HCT116 (cell line): ENCODE measurements around the gene R3HDML. TPM values are rescaled to one million over a fixed set of nuclear protein-coding genes. Genes with fewer than 3 reads are reported as not detected.

Experiments
- ATAC-seq: fragments of 200-7000 bp; cut with Tn5 transposase; 2 replicates; pipeline ENCODE4 v1.9.1; 2020; ENCODE audit warnings: mild to moderate bottlenecking, moderate library complexity
- BruUV-seq: library from RNA; stranded (reverse); fragments of 400-500 nt; replicated peaks from 2 replicates; lab custom pipeline; 2021; lab: Mats Ljungman, UMichigan
- CTCF ChIA-PET: fragments of 300-600 bp; sonication (Branson Sonifier 250); formaldehyde crosslinking; loops from one replicate; lab custom pipeline; 2021; ENCODE audit warnings: antibody characterized with exemption; lab: Charles Lee
- POLR2A ChIA-PET: fragments of 300-600, 350-600 bp; sonication (Branson Sonifier 250); formaldehyde crosslinking; loops from one replicate; lab custom pipeline; 2021; ENCODE audit warnings: antibody characterized with exemption; lab: Charles Lee
- RAD21 ChIA-PET, 2 experiments: fragments of 300-600 bp; sonication (Branson Sonifier 250); formaldehyde crosslinking; loops; one replicate each; lab custom pipeline; 2023; ENCODE audit warnings: low total read pairs in 2 of 2; ENCODE audit not compliant: uncharacterized antibody in 2 of 2, unreplicated experiment in 2 of 2, low non-redundant PET in 1 of 2; lab: Charles Lee
- DNase-seq: peaks from one replicate; pipeline ENCODE4 v3.0.0-alpha.2; 2010; ENCODE audit warnings: low read depth, low spot score
- H2AFZ ChIP-seq: fragments of 200-600 bp; shearing (Covaris generic), sonication (generic); 2 replicates; pipeline ENCODE4 v1.6.1; 2017; ENCODE audit warnings: low read depth, mixed run types, mixed read lengths, antibody characterized with exemption, low read length; ENCODE audit not compliant: poor library complexity, severe bottlenecking
- H3K27ac ChIP-seq: 2 replicates; pipeline ENCODE4 v1.5.1; 2012; ENCODE audit warnings: low read depth, low read length
- H3K27me3 ChIP-seq: fragments of 200-600 bp; sonication (generic); 2 replicates; pipeline ENCODE4 v1.6.1; 2016; ENCODE audit warnings: mixed run types, low read length, mixed read lengths; ENCODE audit not compliant: insufficient read depth
- H3K36me3 ChIP-seq, 2 experiments: fragments of 200-500 bp in 1 of 2; fragments of 200-600 bp in 1 of 2; sonication (Bioruptor generic) in 1 of 2; sonication (generic) in 1 of 2; 2 replicates each; pipeline versions ENCODE4 v1.5.1 to v1.6.1; 2014 to 2016; ENCODE audit warnings: low read length in 2 of 2, inconsistent platforms in 1 of 2, mixed read lengths in 1 of 2, mixed run types in 1 of 2; ENCODE audit not compliant: insufficient read depth in 2 of 2, control insufficient read depth in 1 of 2
- H3K4me1 ChIP-seq, 2 experiments: fragments of 200-600 bp in 1 of 2; sonication (generic) in 1 of 2; 2 replicates each; pipeline versions ENCODE4 v1.5.1 to v1.6.1; 2012 to 2017; ENCODE audit warnings: low read length in 2 of 2, inconsistent platforms in 1 of 2, mild to moderate bottlenecking in 1 of 2, mixed read lengths in 1 of 2, mixed run types in 1 of 2, moderate library complexity in 1 of 2; ENCODE audit not compliant: insufficient read depth in 2 of 2, control insufficient read depth in 1 of 2
- H3K4me2 ChIP-seq: fragments of 200-600 bp; sonication (generic); 2 replicates; pipeline ENCODE4 v1.6.1; 2017; ENCODE audit warnings: mixed run types, low read length, mixed read lengths
- H3K4me3 ChIP-seq, 2 experiments: fragments of 200-600 bp in 1 of 2; sonication (generic) in 1 of 2; replicated peaks in 1 of 2; 2 replicates each; pipeline ENCODE4 v1.5.1; 2011 to 2016; ENCODE audit warnings: low read length in 2 of 2, control low read depth in 1 of 2, low read depth in 1 of 2, mild to moderate bottlenecking in 1 of 2, mixed read lengths in 1 of 2, mixed run types in 1 of 2
- H3K79me2 ChIP-seq: fragments of 200-600 bp; sonication (generic); 2 replicates; pipeline ENCODE4 v1.6.1; 2017; ENCODE audit warnings: mild to moderate bottlenecking, mixed run types, low read length, moderate library complexity, mixed read lengths; ENCODE audit not compliant: insufficient read depth
- H3K9ac ChIP-seq: fragments of 200-600 bp; sonication (generic); 2 replicates; pipeline ENCODE4 v1.6.1; 2016; ENCODE audit warnings: low read length, mixed read lengths
- H3K9me2 ChIP-seq: fragments of 200-600 bp; sonication (generic), shearing (Covaris generic); 2 replicates; pipeline ENCODE4 v1.6.1; 2017; ENCODE audit warnings: mixed run types, mild to moderate bottlenecking, moderate library complexity; ENCODE audit not compliant: insufficient read depth
- H3K9me3 ChIP-seq, 2 experiments: fragments of 200-500 bp in 1 of 2; fragments of 200-600 bp in 1 of 2; sonication (Bioruptor generic) in 1 of 2; sonication (generic) in 1 of 2; 2 replicates each; pipeline ENCODE4 v1.6.1; 2014 to 2017; ENCODE audit warnings: low read length in 2 of 2, mixed read lengths in 2 of 2, inconsistent platforms in 1 of 2, low read depth in 1 of 2, mild to moderate bottlenecking in 1 of 2, mixed run types in 1 of 2, moderate library complexity in 1 of 2; ENCODE audit not compliant: control insufficient read depth in 1 of 2, insufficient read depth in 1 of 2
- H4K20me1 ChIP-seq: fragments of 200-600 bp; sonication (generic), shearing (Covaris generic); 2 replicates; pipeline ENCODE4 v1.6.1; 2017; ENCODE audit warnings: mixed run types, mild to moderate bottlenecking, moderate library complexity; ENCODE audit not compliant: insufficient read depth
- ATF3 ChIP-seq: IDR thresholded peaks from 2 replicates; pipeline ENCODE4 v1.6.1; 2012
- CBX3 ChIP-seq: IDR thresholded peaks from 2 replicates; pipeline ENCODE4 v1.6.1; 2012; ENCODE audit warnings: low read depth
- CEBPB ChIP-seq: IDR thresholded peaks from 2 replicates; pipeline ENCODE4 v1.6.1; 2012; ENCODE audit warnings: low read depth
- CTCF ChIP-seq, 3 experiments: fragments of 200-600 bp in 1 of 3; sonication (generic) in 1 of 3; IDR thresholded peaks in 2 of 3; conservative IDR thresholded peaks in 1 of 3; 2 replicates each; pipeline ENCODE4 v1.5.1; 2012 to 2017; ENCODE audit warnings: low read depth in 2 of 3, low read length in 2 of 3, antibody characterized with exemption in 1 of 3, borderline replicate concordance in 1 of 3, control low read depth in 1 of 3, mild to moderate bottlenecking in 1 of 3, mixed read lengths in 1 of 3, mixed run types in 1 of 3, moderate library complexity in 1 of 3; ENCODE audit not compliant: insufficient read depth in 1 of 3
- EGR1 ChIP-seq: IDR thresholded peaks from 2 replicates; pipeline ENCODE4 v1.6.1; 2012; ENCODE audit warnings: low read depth
- ELF1 ChIP-seq: IDR thresholded peaks from 2 replicates; pipeline ENCODE4 v1.6.1; 2012; ENCODE audit warnings: low read depth, borderline replicate concordance
- EZH2 ChIP-seq: fragments of 200-600 bp; sonication (generic); IDR thresholded peaks from 2 replicates; pipeline ENCODE4 v1.6.1; 2017; ENCODE audit warnings: antibody characterized with exemption, mixed run types
- FOSL1 ChIP-seq: IDR thresholded peaks from 2 replicates; pipeline ENCODE4 v1.6.1; 2012; ENCODE audit warnings: low read depth
- JUND ChIP-seq: IDR thresholded peaks from 2 replicates; pipeline ENCODE4 v1.6.1; 2012
- MAX ChIP-seq: IDR thresholded peaks from 2 replicates; pipeline ENCODE4 v1.6.1; 2012
- POLR2A ChIP-seq: IDR thresholded peaks from 2 replicates; pipeline ENCODE4 v1.7.0; 2011; ENCODE audit warnings: borderline replicate concordance; ENCODE audit not compliant: insufficient read depth, insufficient read length; ENCODE audit errors: extremely low read depth
- POLR2AphosphoS5 ChIP-seq: IDR thresholded peaks from 2 replicates; pipeline ENCODE4 v1.6.1; 2011; ENCODE audit warnings: mild to moderate bottlenecking, low read depth, low read length, moderate library complexity
- RAD21 ChIP-seq: IDR thresholded peaks from 2 replicates; pipeline ENCODE4 v1.6.1; 2012; ENCODE audit warnings: low read depth, mild to moderate bottlenecking
- SRF ChIP-seq: IDR thresholded peaks from 2 replicates; pipeline ENCODE4 v1.6.1; 2012; ENCODE audit warnings: low read depth
- TCF7L2 ChIP-seq: IDR thresholded peaks from 2 replicates; pipeline ENCODE4 v1.7.0; 2011; ENCODE audit warnings: borderline replicate concordance, inconsistent platforms; ENCODE audit not compliant: insufficient read depth, insufficient read length; ENCODE audit errors: extremely low read depth
- YY1 ChIP-seq: IDR thresholded peaks from 2 replicates; pipeline ENCODE4 v1.6.1; 2011; ENCODE audit warnings: low read length, low read depth, moderate library complexity, mild to moderate bottlenecking; ENCODE audit not compliant: insufficient replicate concordance; ENCODE audit errors: extremely low read depth
- ZBTB33 ChIP-seq: IDR thresholded peaks from 2 replicates; pipeline ENCODE4 v1.6.1; 2011; ENCODE audit warnings: mild to moderate bottlenecking, low read length, moderate library complexity; ENCODE audit not compliant: insufficient replicate concordance; ENCODE audit errors: extremely low read depth
- ZFX ChIP-seq: fragments of 450-650 bp; IDR thresholded peaks from 2 replicates; pipeline ENCODE4 v1.6.1; 2017
- intact Hi-C: fragments of 100-400 bp; cut with micrococcal nuclease; formaldehyde crosslinking; loops from 2 replicates; pipeline ENCODE4 v1.10.0; 2022
- total RNA-seq: library from RNA; stranded (reverse); gene quantifications from one replicate; pipeline ENCODE4 v1.2.1, GENCODE V29; 2021; ENCODE audit not compliant: unreplicated experiment

The R3HDML gene
- total RNA-seq, 1 experiment from 2014 or later, result not detected

- no peak for TF ChIP-seq ELF1
- TF ChIP-seq ATF3, result no peak
- no peak for TF ChIP-seq POLR2A
- TF ChIP-seq, all 23 proteins: peak for 0
Measured at GRCh38 chr20:44357555-44358125, 20.8 kb downstream of the R3HDML start (continued).

GRCh38 chr20:44358776-44359175, 21.9 kb downstream of the R3HDML start:
- Histone ChIP-seq H3K79me2 (no peaks in the 10 kb centered on the region), H2AFZ (no peak overlapping the region), H3K9ac (no peak overlapping the region), H4K20me1 (no peaks in the 10 kb centered on the region), H3K4me1 (peaks cover 0 to 11% of the 10 kb centered on the region in 2 experiments; a peak in 3 of 4 replicates), H3K9me2 (no peaks in the 10 kb centered on the region), H3K27me3 (no peaks in the 10 kb centered on the region), H3K36me3 (no peaks in the 10 kb centered on the region), H3K4me2 (no peak overlapping the region), H3K27ac (no peak overlapping the region), H3K9me3 (no peaks in the 10 kb centered on the region), H3K4me3 (no peak overlapping the region)
- BruUV-seq, result no TSS peak
- CTCF ChIA-PET, result no interaction called here
- no peak for ATAC-seq
- POLR2A ChIA-PET, result no interaction called here
- TF ChIP-seq ATF3 (no peak), EGR1 (no peak), CTCF (IDR thresholded peaks at IDR 0.05 in 2 of 3, conservative IDR thresholded peaks at IDR 0.05 in 1 of 3; ENCODE audit: borderline replicate concordance in 1 of 3, insufficient read depth in 1 of 3, low read depth in 2 of 3, low read length in 2 of 3) (no peak), CEBPB (no peak), SRF (no peak), ZBTB33 (no peak), CBX3 (no peak), ZFX (no peak), POLR2AphosphoS5 (no peak), JUND (no peak), TCF7L2 (no peak), POLR2A (no peak), RAD21 (no peak), MAX (no peak), EZH2 (no peak), YY1 (no peak), FOSL1 (no peak), ELF1 (no peak)
- DNase-seq, result no peak
- RAD21 ChIA-PET, result no interaction called here
- intact Hi-C loops, result no loop called here
